GM10248 (cell line): Measurements from ENCODE around the gene UHRF1.

Source experiments
- CTCF ChIA-PET: fragments of 300-600 bp; sonication (Branson Sonifier 250); formaldehyde crosslinking; extraction: SDS; loops from one replicate; lab custom pipeline; 2021; ENCODE audit warnings: antibody characterized with exemption; lab: Yijun Ruan, JAX
- POLR2A ChIA-PET: fragments of 350-650 bp; sonication (Branson Sonifier 250); formaldehyde crosslinking; extraction: SDS; loops from one replicate; lab custom pipeline; 2020; ENCODE audit warnings: antibody characterized with exemption; lab: Yijun Ruan, JAX
- DNase-seq: peaks from one replicate; pipeline ENCODE4 v3.0.0; 2012; ENCODE audit errors: extremely low spot score
- CTCF ChIP-seq: IDR thresholded peaks from 2 replicates; pipeline ENCODE4 v1.5.1; 2012; ENCODE audit warnings: mild to moderate bottlenecking, low read depth; ENCODE audit errors: extremely low read depth, missing control alignments, control extremely low read depth

The UHRF1 gene

DNA sequence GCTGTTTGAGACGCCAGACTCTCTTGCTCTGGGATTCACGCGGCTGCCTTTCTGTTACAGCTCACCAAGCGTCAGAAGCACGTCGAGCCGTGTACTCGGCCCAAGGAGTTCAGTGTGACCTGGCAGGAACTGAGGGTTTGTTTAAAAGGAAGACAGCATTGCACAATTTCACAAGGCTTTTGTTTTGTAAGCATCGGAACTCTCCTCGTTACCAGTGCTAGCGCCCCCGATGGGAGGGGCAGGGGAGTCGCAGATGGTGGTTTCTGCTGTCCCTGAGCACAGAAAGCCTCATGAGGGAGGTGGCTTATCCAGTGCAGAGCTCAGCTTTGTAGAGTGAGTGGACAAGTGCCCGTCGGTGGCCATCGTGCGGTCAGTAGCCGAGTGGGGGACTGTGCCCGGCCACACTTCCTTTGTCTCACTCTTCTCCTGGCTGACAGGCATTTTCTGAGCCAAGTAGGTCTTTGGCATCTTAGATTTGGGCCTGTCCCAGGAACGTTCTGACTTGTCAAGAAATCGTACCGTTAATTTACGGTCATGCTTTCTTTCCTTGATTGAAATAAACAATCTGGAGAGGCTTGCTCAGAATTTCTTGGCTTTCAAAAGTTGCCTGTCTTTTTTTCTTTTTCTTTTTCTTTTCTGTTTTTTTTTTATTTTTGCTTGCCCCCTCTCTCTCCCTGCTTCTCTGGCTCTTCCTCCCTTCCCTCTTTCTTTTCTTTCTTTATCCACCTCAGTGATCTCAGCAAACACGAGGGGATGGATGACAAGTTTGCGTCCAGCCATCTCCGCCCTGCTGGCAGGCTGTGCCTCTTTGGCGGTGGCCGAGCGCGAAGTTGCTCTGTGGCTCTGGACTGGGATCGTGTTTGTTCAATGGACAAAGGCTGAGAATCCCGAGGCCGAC lies 67.3 kb downstream of the UHRF1 start:
- ChIA-PET CTCF (interaction anchor here (1.6 kb wide), 1 partner anchor 12 kb away, joined by 4 read pairs; no protein-coding TSS in a partner anchor), POLR2A (no interaction called here)
- TF ChIP-seq CTCF = no peak
- DNase-seq = peak; percentile 47

DNA sequence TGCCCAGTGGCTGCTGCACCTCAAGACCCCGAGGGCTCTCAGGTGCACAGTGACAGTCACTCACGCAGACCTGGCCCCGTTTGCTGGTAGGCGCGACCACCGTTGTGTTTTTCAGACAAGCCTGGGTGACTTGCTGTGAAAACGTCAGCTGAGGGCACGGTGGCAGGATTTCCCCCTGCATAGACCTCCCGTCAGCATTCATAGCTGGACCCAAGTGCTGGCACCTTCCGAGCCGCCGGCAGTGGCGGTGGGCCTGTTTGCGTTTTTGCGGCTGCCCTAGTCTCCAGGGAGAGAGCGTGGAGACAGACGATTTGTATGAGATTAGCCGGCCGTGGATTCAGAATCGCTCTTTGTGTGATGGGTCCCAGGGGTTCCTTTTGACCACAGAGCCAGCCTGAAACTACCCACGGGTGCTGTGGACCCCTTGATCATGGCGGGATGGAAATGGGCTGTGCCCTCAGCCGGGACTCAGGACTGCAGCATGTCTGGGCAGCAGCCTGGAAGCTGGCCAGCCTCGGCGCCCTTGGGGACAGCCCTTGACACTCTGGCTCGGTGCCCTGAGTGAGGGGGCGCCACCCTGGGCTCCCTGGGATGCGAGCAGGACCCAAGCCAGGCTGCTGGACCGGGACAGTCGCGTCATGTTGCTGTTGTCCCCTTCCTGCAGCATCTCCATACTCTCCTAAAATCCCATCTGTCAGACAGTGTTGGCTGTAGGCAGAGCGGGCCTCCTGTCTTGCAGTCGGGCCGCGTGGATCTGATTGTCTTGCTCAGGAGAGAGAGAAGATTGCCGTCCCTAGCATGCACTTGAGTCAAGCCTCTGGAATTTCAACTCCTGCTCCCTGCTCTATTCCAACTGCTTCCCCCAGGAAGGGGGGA lies 68.2 kb downstream of the UHRF1 start:
- POLR2A ChIA-PET = no interaction called here
- CTCF ChIA-PET = no interaction called here
- no peak for DNase-seq
- no peak for TF ChIP-seq CTCF

- ChIA-PET CTCF (interaction anchor here (1.4 kb wide), 2 partner anchors 9 to 188 kb away, joined by 3 read pairs; no protein-coding TSS in a partner anchor), POLR2A (interaction anchor here (1.0 kb wide), 1 partner anchor 11 kb away, joined by 3 read pairs; the partner anchor contains the start of gene KDM4B)
- DNase-seq = no peak
- TF ChIP-seq CTCF = no peak
Measured at GRCh38 chr19:4979211-4979807, 70.0 kb downstream of the UHRF1 start.

GRCh38 chr19:4980067-4980466 lies 70.8 kb downstream of the UHRF1 start:
- no peak for TF ChIP-seq CTCF
- ChIA-PET POLR2A (interaction anchor here (0.7 kb wide), 1 partner anchor 59 kb away, joined by 8 read pairs; no protein-coding TSS in a partner anchor), CTCF (interaction anchor here (1.0 to 1.4 kb wide), 3 partner anchors 10 to 189 kb away, joined by 3 to 4 read pairs (median 3); no protein-coding TSS in a partner anchor)
- no peak for DNase-seq

DNA sequence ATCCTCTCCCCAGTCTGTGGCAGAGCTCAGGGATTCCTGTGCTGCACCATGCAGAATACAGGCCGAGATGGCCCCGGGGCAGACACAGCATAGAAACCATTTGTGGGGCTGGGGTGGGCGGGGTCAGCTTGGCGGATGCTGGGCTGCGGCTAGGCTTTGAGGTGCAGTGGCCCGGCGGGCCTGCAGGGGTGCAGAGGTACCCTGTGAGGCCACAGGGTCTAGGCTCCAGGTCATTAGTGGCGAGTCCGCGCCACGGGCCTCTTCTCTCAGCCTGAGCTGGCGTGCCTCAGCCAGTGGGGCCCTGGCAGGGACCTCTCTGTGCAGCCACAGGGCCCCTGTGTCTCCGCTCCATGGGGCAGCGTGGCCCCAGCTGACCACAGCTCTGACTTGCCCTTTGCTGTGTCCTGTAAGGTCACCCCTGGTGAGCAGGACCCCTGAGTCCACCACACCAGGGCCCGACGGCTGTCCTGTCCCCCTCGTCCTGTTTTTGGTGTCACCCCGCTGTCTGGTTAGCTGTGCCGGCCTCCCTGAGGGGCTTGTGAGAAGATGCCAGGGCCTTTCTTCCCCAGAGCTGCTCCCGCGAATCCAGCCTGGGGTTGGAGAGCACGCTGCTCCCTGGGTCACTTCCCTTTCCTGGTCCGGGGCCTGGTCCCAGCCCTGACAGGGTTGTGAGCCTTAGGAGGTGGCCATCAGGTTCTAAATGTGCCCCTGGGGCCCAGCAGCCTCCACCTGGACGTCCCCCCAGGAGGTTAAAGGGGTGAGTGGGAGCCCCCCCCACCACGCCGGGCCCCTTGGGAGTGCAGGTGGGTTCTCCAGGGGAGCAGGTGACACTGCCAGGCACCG lies 71.8 kb downstream of the UHRF1 start:
- no peak for DNase-seq
- ChIA-PET CTCF (interaction anchor here (1.0 kb wide), 1 partner anchor 24 kb away, joined by 4 read pairs; no protein-coding TSS in a partner anchor), POLR2A (interaction anchor here (0.6 to 0.7 kb wide), 2 partner anchors 13 to 58 kb away, joined by 5 to 8 read pairs; no protein-coding TSS in a partner anchor)
- TF ChIP-seq CTCF = no peak
